PC-9 (cell line): ENCODE data around the gene TTLL13. TPM values are rescaled to one million over a fixed set of nuclear protein-coding genes. Genes with fewer than 3 reads are reported as not detected.
A peak's percentile ranks its signal among the peaks of the same experiment; 100 is the strongest.

ENCODE experiments used
- BruUV-seq: library from RNA; stranded (reverse); fragments of 400-500 nt; replicated peaks from 2 replicates; lab custom pipeline; 2021; lab: Mats Ljungman, UMichigan
- CTCF ChIA-PET: fragments of 300-600 bp; sonication (Branson Sonifier 250); formaldehyde crosslinking; loops from one replicate; lab custom pipeline; 2022; ENCODE audit warnings: antibody characterized with exemption; lab: Charles Lee
- POLR2A ChIA-PET: fragments of 300-600 bp; sonication (Branson Sonifier 250); formaldehyde crosslinking; loops from one replicate; lab custom pipeline; 2022; ENCODE audit warnings: antibody characterized with exemption; ENCODE audit not compliant: unreplicated experiment; lab: Charles Lee
- DNase-seq, 2 experiments: peaks; one replicate each; pipeline versions ENCODE4 v3.0.0 to v3.0.0-alpha.2; 2015 to 2022; ENCODE audit warnings: mixed read lengths in 1 of 2
- H2AFZ ChIP-seq: fragments of 200-600 bp; sonication (generic); 2 replicates; pipeline ENCODE4 v1.8.1; 2017; ENCODE audit warnings: antibody characterized with exemption
- H3F3A ChIP-seq: fragments of 200-600 bp; sonication (generic); 2 replicates; pipeline ENCODE4 v1.8.1; 2017; ENCODE audit warnings: antibody characterized with exemption, mild to moderate bottlenecking, low read depth; ENCODE audit not compliant: insufficient read depth
- H3K27ac ChIP-seq: fragments of 200-600 bp; sonication (generic); 2 replicates; pipeline ENCODE4 v1.6.1; 2016; ENCODE audit warnings: mixed run types
- H3K27me3 ChIP-seq: fragments of 200-600 bp; sonication (generic); 2 replicates; pipeline ENCODE4 v1.6.1; 2016; ENCODE audit warnings: low read depth, mixed run types; ENCODE audit not compliant: insufficient read depth
- H3K36me3 ChIP-seq: fragments of 200-600 bp; sonication (generic); 2 replicates; pipeline ENCODE4 v1.6.1; 2016; ENCODE audit warnings: low read depth, mixed run types
- H3K4me1 ChIP-seq: fragments of 200-600 bp; sonication (generic); replicated peaks from 2 replicates; pipeline ENCODE4 v1.6.1; 2016; ENCODE audit warnings: mixed run types; ENCODE audit not compliant: insufficient read depth
- H3K4me2 ChIP-seq: fragments of 200-600 bp; sonication (generic); 2 replicates; pipeline ENCODE4 v1.6.1; 2017; ENCODE audit warnings: mixed run types
- H3K4me3 ChIP-seq: fragments of 200-600 bp; sonication (generic); 2 replicates; pipeline ENCODE4 v1.6.1; 2016; ENCODE audit warnings: mixed run types
- H3K79me2 ChIP-seq: fragments of 200-600 bp; sonication (generic); 2 replicates; pipeline ENCODE4 v1.6.1; 2017; ENCODE audit warnings: low read depth, mixed run types
- H3K9me2 ChIP-seq: fragments of 200-600 bp; sonication (generic); 2 replicates; pipeline ENCODE4 v1.8.1; 2017; ENCODE audit warnings: mild to moderate bottlenecking; ENCODE audit not compliant: insufficient read depth
- H3K9me3 ChIP-seq: fragments of 200-600 bp; sonication (generic); 2 replicates; pipeline ENCODE4 v1.8.1; 2016; ENCODE audit warnings: low read depth; ENCODE audit not compliant: insufficient read depth
- H4K20me1 ChIP-seq: fragments of 200-600 bp; sonication (generic); 2 replicates; pipeline ENCODE4 v1.8.1; 2017; ENCODE audit not compliant: insufficient read depth
- CTCF ChIP-seq: fragments of 200-600 bp; sonication (generic); conservative IDR thresholded peaks from 2 replicates; pipeline ENCODE4 v1.6.1; 2017; ENCODE audit warnings: mixed run types, antibody characterized with exemption, mild to moderate bottlenecking, moderate library complexity
- EZH2 ChIP-seq: fragments of 200-600 bp; sonication (generic); IDR thresholded peaks from 2 replicates; pipeline ENCODE4 v1.8.0; 2017; ENCODE audit warnings: antibody characterized with exemption, low read depth
- intact Hi-C: fragments of 100-400 bp; cut with micrococcal nuclease; formaldehyde crosslinking; loops from one replicate; pipeline ENCODE4 v1.10.0; 2022; ENCODE audit not compliant: unreplicated experiment
- total RNA-seq: library from RNA; stranded (reverse); gene quantifications from 2 replicates; pipeline ENCODE4 v1.2.3, GENCODE V29; 2021

TTLL13 gene
- total RNA-seq, 1 experiment from 2014 or later: 0.96 TPM

DNA sequence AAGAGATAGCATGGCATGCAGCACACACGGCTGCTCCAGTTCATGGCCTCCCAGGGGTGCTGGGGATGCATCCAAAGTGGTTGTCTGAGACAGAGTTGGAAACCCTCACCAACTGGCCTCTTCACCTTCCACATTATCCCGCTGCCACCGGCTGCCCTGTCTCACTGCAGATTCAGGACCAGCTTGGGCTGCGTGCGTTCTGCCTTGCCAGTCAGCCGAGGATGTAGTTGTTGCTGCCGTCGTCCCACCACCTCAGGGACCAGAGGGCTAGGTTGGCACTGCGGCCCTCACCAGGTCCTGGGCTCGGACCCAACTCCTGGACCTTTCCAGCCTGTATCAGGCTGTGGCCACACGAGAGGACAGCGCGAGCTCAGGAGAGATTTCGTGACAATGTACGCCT, 20.4 kb upstream of the TTLL13 start:
- intact Hi-C loops: no loop called here
- Histone ChIP-seq H3K4me2 (no peak overlapping the region), H2AFZ (no peak overlapping the region), H3K27ac (peak overlapping the region; percentile 46; the same call in 1 of the 2 replicates), H3F3A (peaks cover 84% of the 10 kb centered on the region), H3K9me2 (no peaks in the 10 kb centered on the region), H3K36me3 (peaks cover 27% of the 10 kb centered on the region; the same call in 1 of the 2 replicates), H3K9me3 (no peaks in the 10 kb centered on the region), H3K79me2 (peaks cover 28% of the 10 kb centered on the region), H3K4me3 (no peak overlapping the region), H3K4me1 (peaks cover 32% of the 10 kb centered on the region), H4K20me1 (peaks cover 14% of the 10 kb centered on the region; the same call in 1 of the 2 replicates), H3K27me3 (no peaks in the 10 kb centered on the region)
- BruUV-seq: no TSS peak
- TF ChIP-seq EZH2: no peak
- TF ChIP-seq CTCF: no peak
- ChIA-PET POLR2A (no interaction called here), CTCF (no interaction called here)
- no peak for DNase-seq

DNA sequence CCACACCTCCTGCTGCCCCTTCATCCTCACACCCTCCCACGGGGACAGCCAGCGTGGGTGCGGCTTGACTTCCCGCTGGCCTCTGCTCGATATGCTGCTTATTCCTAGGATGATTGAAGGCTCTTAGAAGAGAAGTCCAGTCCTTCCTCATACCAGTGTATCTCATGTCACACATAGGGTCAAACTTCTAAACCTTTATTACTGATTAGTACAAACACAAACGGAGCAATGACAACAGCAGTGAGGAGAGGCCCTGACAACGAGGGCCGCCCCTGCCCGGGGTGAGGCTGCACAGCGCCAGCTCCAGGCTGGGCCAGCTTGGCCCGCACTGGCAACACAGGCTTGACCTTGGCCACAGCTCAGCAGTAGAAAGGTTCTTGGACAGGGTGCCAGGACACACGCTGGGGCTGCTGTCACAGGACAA, 19.3 kb upstream of the TTLL13 start:
- no peak overlapping the region for H3K4me3 ChIP-seq
- peaks cover 82% of the 10 kb centered on the region for H3F3A ChIP-seq
- peak; percentile 53 to 79 for DNase-seq
- peaks cover 38% of the 10 kb centered on the region for H3K79me2 ChIP-seq
- peaks cover 37% of the 10 kb centered on the region for H3K4me1 ChIP-seq
- H3K9me3 ChIP-seq: no peaks in the 10 kb centered on the region
- peak overlapping the region; percentile 46 for H3K27ac ChIP-seq
- H2AFZ ChIP-seq: no peak overlapping the region
- ChIA-PET CTCF (no interaction called here), POLR2A (interaction anchor here (0.6 kb wide), 1 partner anchor 104 kb away, joined by 3 read pairs; no protein-coding TSS in a partner anchor)
- BruUV-seq: no TSS peak
- no peak for TF ChIP-seq EZH2
- no peak for TF ChIP-seq CTCF
- intact Hi-C loops: loop anchor here (5.0 kb wide), 1 partner anchor 338 kb away; the partner anchor contains the start of gene AP3S2
- peaks cover 14% of the 10 kb centered on the region; the same call in 1 of the 2 replicates for H4K20me1 ChIP-seq
- no peaks in the 10 kb centered on the region for H3K9me2 ChIP-seq
- peak overlapping the region; percentile 52 for H3K4me2 ChIP-seq
- peaks cover 19% of the 10 kb centered on the region; the same call in 1 of the 2 replicates for H3K36me3 ChIP-seq
- H3K27me3 ChIP-seq: no peaks in the 10 kb centered on the region

DNA sequence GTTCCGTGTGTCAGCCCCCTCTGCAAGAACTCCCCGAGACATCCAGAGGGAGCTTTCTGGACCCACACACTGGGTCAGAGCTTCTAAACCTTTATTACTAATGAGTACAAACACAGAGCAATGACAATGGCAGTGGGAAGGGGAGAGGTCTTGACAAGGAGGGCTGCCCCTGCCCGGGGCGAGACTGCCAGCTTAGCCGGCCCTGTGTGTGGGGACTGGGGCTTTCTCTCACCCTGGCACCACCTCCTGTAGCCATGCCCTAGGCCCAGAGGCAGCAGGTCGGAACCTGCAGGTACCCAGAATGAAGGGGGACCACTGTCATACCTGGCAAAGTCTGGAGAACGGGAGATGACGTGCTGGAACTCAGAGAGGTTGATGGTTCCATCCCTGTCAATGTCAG, 18.7 kb upstream of the TTLL13 start:
- no TSS peak for BruUV-seq
- Histone ChIP-seq H3F3A (peaks cover 79% of the 10 kb centered on the region), H4K20me1 (peaks cover 14% of the 10 kb centered on the region; the same call in 1 of the 2 replicates), H3K4me2 (peak overlapping the region; percentile 52), H3K27me3 (no peaks in the 10 kb centered on the region), H3K9me2 (no peaks in the 10 kb centered on the region), H3K27ac (peak overlapping the region; percentile 46), H3K79me2 (peaks cover 41% of the 10 kb centered on the region), H3K4me1 (peaks cover 39% of the 10 kb centered on the region), H3K9me3 (no peaks in the 10 kb centered on the region), H2AFZ (no peak overlapping the region), H3K4me3 (no peak overlapping the region), H3K36me3 (peaks cover 19% of the 10 kb centered on the region; the same call in 1 of the 2 replicates)
- intact Hi-C loops: loop anchor here (5.0 kb wide), 1 partner anchor 338 kb away; the partner anchor contains the start of gene AP3S2
- no peak for TF ChIP-seq EZH2
- no peak for TF ChIP-seq CTCF
- ChIA-PET POLR2A (interaction anchor here (0.6 kb wide), 1 partner anchor 105 kb away, joined by 3 read pairs; no protein-coding TSS in a partner anchor), CTCF (no interaction called here)
- DNase-seq: no peak
